Right lobe of liver (tissue), 4 donors: ENCODE measurements around the gene CDH3.

ENCODE experiments used
- CTCF ChIP-seq, 4 donors: fragments of 200-600 bp in 3 of 4; fragments of 450-650 bp in 1 of 4; IDR thresholded peaks; one replicate each; pipeline versions ENCODE4 v1.5.1 to v1.8.0; 2016 to 2022; ENCODE audit warnings: antibody characterized with exemption in 4 of 4, mild to moderate bottlenecking in 2 of 4
- POLR2A ChIP-seq: fragments of 450-650 bp; IDR thresholded peaks from one replicate; pipeline ENCODE4 v1.6.1; 2017; ENCODE audit warnings: antibody characterized with exemption, mild to moderate bottlenecking
- donor health status: DM: no; HTN: no; CAD: no.
- donor health status: DM: no; HTN: no; CAD: no.
- donor health status: DM: no; HTN: yes; CAD: no.

GRCh38 chr16:68740628-68741346 lies 95.7 kb downstream of the CDH3 start:
- no peak for TF ChIP-seq CTCF (IDR thresholded peaks at IDR 0.05)
- no peak for TF ChIP-seq POLR2A
